ENCODE data around the gene BMERB1. TPM values are rescaled to one million over a fixed set of nuclear protein-coding genes. Genes with fewer than 3 reads are reported as not detected.

BMERB1 gene
- total RNA-seq, 1 donor from 2014 or later: 20.1 TPM

DNA sequence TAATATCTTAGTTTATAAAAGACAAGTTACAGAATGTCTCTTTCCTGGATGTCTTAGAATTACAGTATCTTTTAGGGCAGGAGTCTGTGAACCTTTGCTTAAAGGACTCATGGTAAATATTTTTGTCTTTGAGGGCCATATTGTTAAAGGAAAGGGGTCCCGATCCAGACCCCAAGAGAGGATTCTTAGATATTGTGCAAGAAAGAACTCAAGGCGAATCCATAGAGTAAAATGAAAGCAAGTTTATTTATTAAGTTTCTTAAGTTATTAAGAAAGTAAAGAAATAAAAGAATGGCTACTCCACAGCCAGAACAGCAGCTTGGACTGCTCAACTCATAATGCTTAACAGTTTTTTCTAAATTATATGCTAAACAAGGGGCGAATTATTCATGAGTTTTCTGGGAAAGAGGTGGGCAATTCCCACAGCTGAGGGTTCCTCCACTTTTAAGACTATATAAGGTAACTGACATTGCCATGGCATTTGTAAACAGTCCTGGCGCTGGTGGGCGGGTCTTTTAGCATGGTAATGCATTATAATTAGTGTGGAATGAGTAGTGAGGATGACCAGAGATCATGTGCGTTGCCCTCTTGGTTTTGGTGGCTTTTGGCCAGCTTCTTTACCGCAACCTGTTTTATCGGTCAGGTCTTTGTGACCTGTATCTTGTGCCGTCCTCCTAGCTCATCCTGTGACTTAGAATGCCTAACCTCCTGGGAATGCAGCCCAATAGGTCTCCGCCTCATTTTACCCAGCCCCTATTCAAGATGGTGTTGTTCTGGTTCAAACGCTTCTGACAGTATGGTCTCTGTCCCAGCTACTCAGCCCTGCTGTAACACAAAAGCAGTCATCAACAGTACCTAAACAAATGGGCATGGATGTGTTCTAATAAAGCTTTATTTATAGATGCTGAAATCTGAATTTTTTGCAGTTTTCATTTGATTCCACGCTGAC lies 53.2 kb downstream of the BMERB1 start:
- H3K27ac Mint-ChIP-seq (ENCODE audit: unreplicated experiment): no peak overlapping the region
- peaks cover 12% of the 10 kb centered on the region for H3K36me3 Mint-ChIP-seq (ENCODE audit: low read depth, unreplicated experiment)
- DNase-seq (ENCODE audit: low read depth) (peak; percentile 76), FAIRE-seq (no peak)
- Histone ChIP-seq H3K27me3 (ENCODE audit: insufficient read depth, low read length) (no peaks in the 10 kb centered on the region), H3K79me2 (ENCODE audit: insufficient read depth, low read length) (peaks cover 31% of the 10 kb centered on the region), H3K4me1 (ENCODE audit: insufficient read depth, low read length) (peaks cover 27% of the 10 kb centered on the region), H3K9me3 (ENCODE audit: insufficient read depth, low read depth, low read length) (no peaks in the 10 kb centered on the region), H3K36me3 (ENCODE audit: insufficient read depth, low read length) (no peaks in the 10 kb centered on the region), H4K20me1 (ENCODE audit: insufficient read depth, low read length) (no peaks in the 10 kb centered on the region), H2AFZ (ENCODE audit: low read depth, low read length) (no peak overlapping the region), H3K27ac (ENCODE audit: low read depth, low read length) (peak overlapping the region; percentile 20), H3K4me2 (ENCODE audit: low read length) (peak overlapping the region; percentile 23), H3K4me3 (ENCODE audit: insufficient read depth, low read depth, low read length) (no peak overlapping the region), H3K9ac (ENCODE audit: low read length) (no peak overlapping the region)
- H3K9me3 Mint-ChIP-seq (ENCODE audit: unreplicated experiment): no peaks in the 10 kb centered on the region
- no peaks in the 10 kb centered on the region for H3K27me3 Mint-ChIP-seq (ENCODE audit: low read depth, unreplicated experiment)
- H3K4me3 Mint-ChIP-seq (ENCODE audit: unreplicated experiment): no peak overlapping the region
- TF ChIP-seq EZH2 (IDR thresholded peaks at IDR 0.05; ENCODE audit: insufficient read depth, low read length): no peak
- TF ChIP-seq CTCF (IDR thresholded peaks at IDR 0.05; ENCODE audit: insufficient read depth, low read depth, low read length): no peak
- peaks cover 22% of the 10 kb centered on the region for H3K4me1 Mint-ChIP-seq (ENCODE audit: low read depth, unreplicated experiment)

- H3K27me3 Mint-ChIP-seq (ENCODE audit: low read depth, unreplicated experiment): no peaks in the 10 kb centered on the region
- Histone ChIP-seq H3K9ac (ENCODE audit: low read length) (peak overlapping the region; percentile 69), H3K4me1 (ENCODE audit: insufficient read depth, low read length) (peaks cover 34% of the 10 kb centered on the region), H2AFZ (ENCODE audit: low read depth, low read length) (no peak overlapping the region), H3K36me3 (ENCODE audit: insufficient read depth, low read length) (no peaks in the 10 kb centered on the region), H3K27ac (ENCODE audit: low read depth, low read length) (peak overlapping the region; percentile 76), H3K79me2 (ENCODE audit: insufficient read depth, low read length) (peaks cover 31% of the 10 kb centered on the region), H3K4me2 (ENCODE audit: low read length) (peak overlapping the region; percentile 74), H3K4me3 (ENCODE audit: insufficient read depth, low read depth, low read length) (no peak overlapping the region), H3K27me3 (ENCODE audit: insufficient read depth, low read length) (no peaks in the 10 kb centered on the region), H3K9me3 (ENCODE audit: insufficient read depth, low read depth, low read length) (no peaks in the 10 kb centered on the region), H4K20me1 (ENCODE audit: insufficient read depth, low read length) (no peaks in the 10 kb centered on the region)
- peaks cover 22% of the 10 kb centered on the region for H3K4me1 Mint-ChIP-seq (ENCODE audit: low read depth, unreplicated experiment)
- peak overlapping the region; percentile 45 for H3K4me3 Mint-ChIP-seq (ENCODE audit: unreplicated experiment)
- no peak for FAIRE-seq
- H3K27ac Mint-ChIP-seq (ENCODE audit: unreplicated experiment): peak overlapping the region; percentile 47
- peaks cover 10% of the 10 kb centered on the region for H3K36me3 Mint-ChIP-seq (ENCODE audit: low read depth, unreplicated experiment)
- TF ChIP-seq EZH2 (IDR thresholded peaks at IDR 0.05; ENCODE audit: insufficient read depth, low read length) (no peak), CTCF (IDR thresholded peaks at IDR 0.05; ENCODE audit: insufficient read depth, low read depth, low read length) (no peak)
- H3K9me3 Mint-ChIP-seq (ENCODE audit: unreplicated experiment): no peaks in the 10 kb centered on the region
- no peak for DNase-seq (ENCODE audit: low read depth)
These were observed 54.6 kb downstream of the BMERB1 start for GRCh38 chr16:15489016-15489415.

Data from astrocyte (in vitro differentiated cells and primary cell).